Activated T-cell treated with anti-CD3 and anti-CD28 coated beads for 24 hours (primary cell): ENCODE measurements around the gene OLFML1.

Experiments
- DNase-seq: peaks from one replicate; pipeline ENCODE4 v3.0.0-alpha.2; 2020; ENCODE audit warnings: low read depth

OLFML1 gene

GRCh38 chr11:7532405-7533145 lies 47.3 kb downstream of the OLFML1 start:
- no peak for DNase-seq

GRCh38 chr11:7533199-7534041 lies 48.1 kb downstream of the OLFML1 start:
- no peak for DNase-seq

- no peak for DNase-seq
Measured at GRCh38 chr11:7534042-7534378, 48.7 kb downstream of the OLFML1 start.

- no peak for DNase-seq
Measured at GRCh38 chr11:7536100-7536499, 50.8 kb downstream of the OLFML1 start.

GRCh38 chr11:7537265-7537664 lies 52.0 kb downstream of the OLFML1 start:
- DNase-seq, result no peak

GRCh38 chr11:7538031-7538430 lies 52.7 kb downstream of the OLFML1 start:
- no peak for DNase-seq

- DNase-seq, result no peak
Measured at GRCh38 chr11:7538466-7539454, 53.5 kb downstream of the OLFML1 start.

- DNase-seq, result no peak
Measured at GRCh38 chr11:7540830-7541555, 55.7 kb downstream of the OLFML1 start.

GRCh38 chr11:7543302-7543701 lies 58.0 kb downstream of the OLFML1 start:
- no peak for DNase-seq

- no peak for DNase-seq
Measured at GRCh38 chr11:7544021-7544420, 58.7 kb downstream of the OLFML1 start.

- DNase-seq, result no peak
Measured at GRCh38 chr11:7545611-7546010, 60.3 kb downstream of the OLFML1 start.

- DNase-seq, result no peak
Measured at GRCh38 chr11:7546324-7546791, 61.1 kb downstream of the OLFML1 start.

GRCh38 chr11:7547687-7548086 lies 62.4 kb downstream of the OLFML1 start:
- DNase-seq, result no peak

GRCh38 chr11:7548659-7549274 lies 63.5 kb downstream of the OLFML1 start:
- DNase-seq, result no peak

GRCh38 chr11:7549681-7550080 lies 64.4 kb downstream of the OLFML1 start:
- no peak for DNase-seq

- no peak for DNase-seq
Measured at GRCh38 chr11:7551571-7551970, 66.3 kb downstream of the OLFML1 start.

GRCh38 chr11:7552666-7553065 lies 67.4 kb downstream of the OLFML1 start:
- no peak for DNase-seq

GRCh38 chr11:7555052-7555699 lies 69.9 kb downstream of the OLFML1 start:
- no peak for DNase-seq

GRCh38 chr11:7558046-7558445 lies 72.7 kb downstream of the OLFML1 start:
- no peak for DNase-seq
